Measurements from ENCODE around the gene UBA3. TPM values are rescaled to one million over a fixed set of nuclear protein-coding genes. Genes with fewer than 3 reads are reported as not detected.

The UBA3 gene
- total RNA-seq, 2 donors from 2014 or later, result 39.9 to 63.5 TPM

GRCh38 chr3:69013253-69014021 is 66.7 kb downstream of the UBA3 start, which contains the start of gene EOGT:
TSS of gene EOGT (minus strand) at chr3:69013684. CDS start at chr3:69009846, 3,838 bp downstream.
- Histone ChIP-seq H3K4me1 (peaks cover 0 to 43% of the 10 kb centered on the region in 2 donors), H3K27me3 (no peaks in the 10 kb centered on the region)
- TF ChIP-seq CTCF (IDR thresholded peaks at IDR 0.05), result peak; percentile 38 to 72

GRCh38 chr3:69012800-69013252 is 67.3 kb downstream of the UBA3 start:
- H3K36me3 ChIP-seq, result peaks cover 9% of the 10 kb centered on the region
- H3K27me3 ChIP-seq, result no peaks in the 10 kb centered on the region
- peak overlapping the region; percentile 77 to 84 for H3K4me3 ChIP-seq
- H3K9me3 ChIP-seq, result no peaks in the 10 kb centered on the region
- DNase-seq (ENCODE audit: low spot score), result no peak
- peaks cover 0 to 45% of the 10 kb centered on the region in 2 donors for H3K4me1 ChIP-seq
- H3K27ac ChIP-seq, result peak overlapping the region; percentile 97 to 100
- TF ChIP-seq CTCF (IDR thresholded peaks at IDR 0.05), result no peak

More at GRCh38 chr3:69013253-69014021, 66.7 kb downstream of the UBA3 start, which contains the start of gene EOGT:
- Histone ChIP-seq H3K27ac (peak within 1 kb of the TSS; percentile 97 to 100), H3K36me3 (peaks cover 4% of the 10 kb centered on the region), H3K4me3 (peak within 1 kb of the TSS; percentile 77 to 84), H3K9me3 (no peaks in the 10 kb centered on the region)
- DNase-seq (ENCODE audit: low spot score), result peak; percentile 89

- peaks cover 14% of the 10 kb centered on the region for H3K36me3 ChIP-seq
- H3K27me3 ChIP-seq, result no peaks in the 10 kb centered on the region
- no peak for TF ChIP-seq CTCF (IDR thresholded peaks at IDR 0.05)
- no peak for DNase-seq (ENCODE audit: low spot score)
- H3K4me3 ChIP-seq, result peak overlapping the region; percentile 77 to 84
- H3K9me3 ChIP-seq, result no peaks in the 10 kb centered on the region
- H3K27ac ChIP-seq, result peak overlapping the region; percentile 97 to 100
- H3K4me1 ChIP-seq, result peaks cover 0 to 45% of the 10 kb centered on the region in 2 donors
Observed at GRCh38 chr3:69012100-69012799, 67.9 kb downstream of the UBA3 start.

GRCh38 chr3:69011096-69011730 is 69.0 kb downstream of the UBA3 start:
- H3K4me3 ChIP-seq, result no peak overlapping the region
- DNase-seq (ENCODE audit: low spot score), result no peak
- H3K4me1 ChIP-seq, result peaks cover 0 to 51% of the 10 kb centered on the region in 2 donors
- no peak for TF ChIP-seq CTCF (IDR thresholded peaks at IDR 0.05)
- H3K9me3 ChIP-seq, result no peaks in the 10 kb centered on the region
- H3K27me3 ChIP-seq, result no peaks in the 10 kb centered on the region
- H3K36me3 ChIP-seq, result peaks cover 21% of the 10 kb centered on the region
- peak overlapping the region; percentile 97 to 100 for H3K27ac ChIP-seq

GRCh38 chr3:69009559-69010410 is 70.4 kb downstream of the UBA3 start:
- TF ChIP-seq CTCF (IDR thresholded peaks at IDR 0.05), result no peak
- no peak for DNase-seq (ENCODE audit: low spot score)
- peak overlapping the region; percentile 18 to 100 for H3K27ac ChIP-seq
- no peak overlapping the region for H3K4me3 ChIP-seq
- no peaks in the 10 kb centered on the region for H3K27me3 ChIP-seq
- no peaks in the 10 kb centered on the region for H3K9me3 ChIP-seq
- H3K36me3 ChIP-seq, result peaks cover 28% of the 10 kb centered on the region
- peaks cover 0 to 57% of the 10 kb centered on the region in 2 donors for H3K4me1 ChIP-seq

Measured in right atrium auricular region (tissue), 2 donors.